Epithelial cell of esophagus (primary cell): Measurements from ENCODE around the gene MALRD1.
"Not testable (repeated sequence)": the region's sequence is repeated elsewhere in the genome, so short reads cannot be mapped to it uniquely, and the experiment has no call there.

ENCODE experiments used
- DNase-seq: peaks from one replicate; pipeline ENCODE4 v3.0.0; 2010; ENCODE audit warnings: low read depth
- H3K4me3 ChIP-seq: 2 replicates; pipeline ENCODE4 v1.5.1; 2011; ENCODE audit warnings: mild to moderate bottlenecking, low read length, control low read depth
- CTCF ChIP-seq: IDR thresholded peaks from 2 replicates; pipeline ENCODE4 v1.5.1; 2011; ENCODE audit warnings: low read depth, mild to moderate bottlenecking, low read length, control low read depth, inconsistent platforms; ENCODE audit not compliant: insufficient read depth; ENCODE audit errors: missing control alignments

Gene MALRD1

GRCh38 chr10:19728964-19729363 lies 680.4 kb downstream of the MALRD1 start:
- TF ChIP-seq CTCF: no peak

DNA sequence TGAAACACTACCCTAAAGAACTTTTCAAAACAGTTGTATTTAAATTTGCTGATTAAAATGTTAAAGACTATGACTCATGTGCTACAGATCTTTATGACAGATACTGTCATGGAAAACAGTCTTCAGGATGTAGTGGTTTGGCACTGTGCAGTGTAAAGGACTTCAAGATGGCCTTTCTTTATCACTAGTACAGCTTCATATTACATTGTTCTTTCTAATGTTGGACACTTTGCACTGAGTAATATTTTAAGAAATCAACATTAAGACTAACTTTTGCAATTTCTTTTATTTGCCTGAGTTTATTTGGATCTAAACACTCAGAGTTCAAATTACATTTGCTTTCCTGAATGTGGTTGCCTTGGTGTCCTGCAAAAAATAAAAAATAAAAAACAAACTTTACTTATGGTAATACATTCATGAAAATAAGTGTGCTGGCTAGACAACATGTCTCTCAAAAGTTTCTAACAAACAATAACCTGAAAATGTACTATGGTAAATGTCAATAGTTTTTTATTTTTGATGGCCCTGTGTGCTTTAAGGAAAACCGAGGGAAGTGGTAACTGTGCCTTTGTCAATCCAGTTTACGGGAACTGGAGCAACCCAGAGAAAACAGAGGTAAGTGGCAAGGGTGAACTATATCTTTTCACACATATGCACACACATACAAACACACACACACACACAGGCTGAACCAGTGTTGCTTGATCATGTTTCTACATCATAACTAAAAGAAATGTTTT lies 681.7 kb downstream of the MALRD1 start:
- DNase-seq: no peak
- no peak for TF ChIP-seq CTCF
- H3K4me3 ChIP-seq: no peak overlapping the region

More at GRCh38 chr10:19728964-19729363, 680.4 kb downstream of the MALRD1 start:
- H3K4me3 ChIP-seq: no peak overlapping the region
- no peak for DNase-seq

- no peak for DNase-seq
- TF ChIP-seq CTCF: no peak
- no peak overlapping the region for H3K4me3 ChIP-seq
These were observed 682.3 kb downstream of the MALRD1 start for GRCh38 chr10:19730907-19731217.

GRCh38 chr10:19731560-19731959 lies 683.0 kb downstream of the MALRD1 start:
- TF ChIP-seq CTCF: no peak
- DNase-seq: no peak
- H3K4me3 ChIP-seq: no peak overlapping the region

- TF ChIP-seq CTCF: no peak
- no peak for DNase-seq
- H3K4me3 ChIP-seq: no peak overlapping the region
These were observed 689.8 kb downstream of the MALRD1 start for GRCh38 chr10:19738440-19738839.

DNA sequence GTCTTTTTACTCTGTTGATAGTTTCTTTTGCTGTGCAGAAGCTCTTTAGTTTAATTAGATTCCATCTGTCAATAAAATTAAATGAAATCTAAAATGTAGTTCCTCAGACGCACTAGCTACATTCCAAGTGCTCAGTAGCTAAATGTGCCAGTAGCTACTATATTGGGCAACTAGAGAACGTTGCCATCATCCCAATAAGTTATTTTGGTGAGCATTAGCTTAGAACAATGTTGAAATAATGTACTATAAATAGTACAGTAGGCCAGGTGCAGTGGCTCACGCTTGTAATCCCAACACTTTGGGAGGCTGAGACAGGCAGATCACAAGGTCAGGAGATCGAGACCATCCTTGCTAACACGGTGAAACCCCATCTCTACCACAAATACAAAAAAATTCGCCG lies 690.6 kb downstream of the MALRD1 start:
- not testable (repeated sequence) for H3K4me3 ChIP-seq, DNase-seq

DNA sequence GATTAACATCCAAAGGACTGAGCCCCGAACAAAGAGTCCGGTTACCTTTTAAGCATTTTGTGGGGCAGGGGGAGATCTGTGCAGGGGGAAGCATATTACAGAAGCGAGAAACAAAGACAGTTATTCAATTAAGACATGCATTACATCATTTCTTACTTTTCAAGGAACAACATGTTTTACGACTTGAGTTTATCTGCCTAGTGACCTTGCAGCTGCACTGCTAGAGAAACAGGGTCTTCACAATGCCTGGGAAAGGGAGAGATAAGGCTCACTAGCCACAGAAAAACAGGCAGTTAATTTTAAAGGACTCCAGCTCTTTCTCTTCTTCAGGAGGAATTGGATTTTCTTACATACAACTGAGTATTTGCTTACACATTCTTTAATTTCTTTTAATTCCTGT lies 693.5 kb downstream of the MALRD1 start:
- not testable (repeated sequence) for H3K4me3 ChIP-seq

GRCh38 chr10:19745672-19746071 lies 697.1 kb downstream of the MALRD1 start:
- TF ChIP-seq CTCF: no peak
- DNase-seq: no peak
- H3K4me3 ChIP-seq: no peak overlapping the region

More for the DNA sequence above, 693.5 kb downstream of the MALRD1 start:
- DNase-seq: not testable (repeated sequence)
